Spleen (tissue), 11 donors: ENCODE measurements around the gene KATNAL2. TPM values are rescaled to one million over a fixed set of nuclear protein-coding genes. Genes with fewer than 3 reads are reported as not detected.

Experiments
- DNase-seq: peaks from one replicate; pipeline ENCODE4 v3.0.0-alpha.2; 2020
- H3K27ac ChIP-seq, 8 donors: fragments of 200-600 bp; sonication (generic) in 7 of 8; 1 replicate in 4 of 8; 2 replicates in 4 of 8; pipeline versions ENCODE4 v1.5.0 to v1.8.0; 2016 to 2021; ENCODE audit warnings: inconsistent platforms in 4 of 8, mild to moderate bottlenecking in 4 of 8, moderate library complexity in 1 of 8
- H3K27me3 ChIP-seq, 7 donors: fragments of 200-600 bp; sonication (generic) in 6 of 7; replicated peaks in 1 of 7; 1 replicate in 4 of 7; 2 replicates in 3 of 7; pipeline versions ENCODE4 v1.5.0 to v1.8.0; 2016 to 2021; ENCODE audit warnings: inconsistent platforms in 3 of 7, mild to moderate bottlenecking in 1 of 7
- H3K36me3 ChIP-seq, 6 donors: fragments of 200-600 bp; sonication (generic) in 5 of 6; 1 replicate in 4 of 6; 2 replicates in 2 of 6; pipeline versions ENCODE4 v1.5.0 to v1.8.0; 2016 to 2021; ENCODE audit warnings: inconsistent platforms in 2 of 6
- H3K4me1 ChIP-seq, 6 donors: fragments of 200-600 bp; sonication (generic) in 5 of 6; 1 replicate in 3 of 6; 2 replicates in 3 of 6; pipeline versions ENCODE4 v1.5.0 to v1.8.0; 2016 to 2021; ENCODE audit warnings: inconsistent platforms in 3 of 6
- H3K4me3 ChIP-seq, 8 donors: fragments of 200-600 bp; sonication (generic) in 7 of 8; 1 replicate in 4 of 8; 2 replicates in 4 of 8; pipeline versions ENCODE4 v1.5.0 to v1.8.0; 2016 to 2021; ENCODE audit warnings: inconsistent platforms in 4 of 8, mild to moderate bottlenecking in 4 of 8, moderate library complexity in 2 of 8
- H3K9me3 ChIP-seq, 8 donors: fragments of 200-600 bp; sonication (generic) in 7 of 8; 1 replicate in 4 of 8; 2 replicates in 4 of 8; pipeline versions ENCODE4 v1.5.0 to v1.8.0; 2016 to 2021; ENCODE audit warnings: inconsistent platforms in 4 of 8
- CTCF ChIP-seq, 11 experiments: fragments of 200-600 bp in 7 of 11; fragments of 450-650 bp in 4 of 11; sonication (generic) in 4 of 11; IDR thresholded peaks in 8 of 11; conservative IDR thresholded peaks in 3 of 11; 1 replicate in 7 of 11; 2 replicates in 4 of 11; pipeline versions ENCODE4 v1.4.0 to v1.8.0; 2016 to 2021; ENCODE audit warnings: antibody characterized with exemption in 11 of 11, inconsistent platforms in 4 of 11, mild to moderate bottlenecking in 1 of 11
- POLR2A ChIP-seq, 3 donors: fragments of 450-650 bp; IDR thresholded peaks; one replicate each; pipeline ENCODE4 v1.5.1; 2017; ENCODE audit warnings: antibody characterized with exemption in 3 of 3, mild to moderate bottlenecking in 1 of 3
- POLR2AphosphoS5 ChIP-seq, 3 donors: sonication (generic); formaldehyde crosslinking; IDR thresholded peaks; one replicate each; pipeline ENCODE4 v1.5.1; 2017; ENCODE audit warnings: antibody characterized with exemption in 3 of 3
- WGBS, 5 donors: extraction: QIAGEN DNeasy Blood & Tissue Kit in 3 of 5; methylation state at CpG; one replicate each; pipeline versions ENCODE4 v1.1.5 to v1.1.7; 2013 to 2018; 5-methylcytosine and 5-hydroxymethylcytosine counted together
- intact Hi-C: fragments of 100-400 bp; cut with DNase I; formaldehyde crosslinking; loops from one replicate; pipeline ENCODE4 v1.15.0; 2023; ENCODE audit warnings: low total_unique reads
- polyA plus RNA-seq, 3 donors: library from polyadenylated mRNA; stranded (reverse); fragments of 200-250 nt; gene quantifications; one replicate each; pipeline ENCODE4 v1.2.1, GENCODE V29; 2013
- total RNA-seq, 7 donors: library from RNA; depleted of rRNA in 3 of 7; stranded (reverse); fragments of >200 nt in 3 of 7; fragmentation: NEBNext Ultra II Directional in 4 of 7; extraction: Animal tissue kit (Norgen Biotek cat#: 25700) in 4 of 7; gene quantifications; one replicate each; pipeline versions ENCODE4 v1.1.0 to v1.2.1, GENCODE V29; 2016 to 2021
- donor health status: healthy with polysubstance abuse.
- donor health status: DM: no; HTN: no; CAD: no; lungs with moderate emphysema.
- donor health status: DM: no; HTN: no; CAD: no.
- donor health status: Bipolar disorder and iron deficiency.
- donor health status: healthy.
- donor health status: DM: no; HTN: no; CAD: no.
- donor health status: DM: yes; HTN: yes; CAD: no.

KATNAL2 gene
- total and polyA plus RNA-seq, 10 donors, result 1.5 to 10.0 (median 3.2) TPM

- Histone ChIP-seq H3K9me3 (no peaks in the 10 kb centered on the region), H3K27ac (no peak overlapping the region), H3K27me3 (no peaks in the 10 kb centered on the region), H3K4me1 (no peaks in the 10 kb centered on the region), H3K36me3 (no peaks in the 10 kb centered on the region), H3K4me3 (no peak overlapping the region)
- intact Hi-C loops, result no loop called here
- DNase-seq, result no peak
- 7 to 19% (median 13%) methylated on average over 2 of the region's 2 CpGs for WGBS, 5 donors
- TF ChIP-seq POLR2A (IDR thresholded peaks at IDR 0.05) (no peak), POLR2AphosphoS5 (IDR thresholded peaks at IDR 0.05) (no peak), CTCF (IDR thresholded peaks at IDR 0.05 in 8 of 11, conservative IDR thresholded peaks at IDR 0.05 in 3 of 11) (no peak)
Observed at GRCh38 chr18:47062471-47062870, 145.1 kb downstream of the KATNAL2 start.

- WGBS, 5 donors, result 91 to 97% (median 94%) methylated on average over 8 of the region's 8 CpGs
- TF ChIP-seq POLR2AphosphoS5 (IDR thresholded peaks at IDR 0.05) (no peak), POLR2A (IDR thresholded peaks at IDR 0.05) (no peak), CTCF (IDR thresholded peaks at IDR 0.05 in 8 of 11, conservative IDR thresholded peaks at IDR 0.05 in 3 of 11) (no peak)
- Histone ChIP-seq H3K4me3 (no peak overlapping the region), H3K9me3 (no peaks in the 10 kb centered on the region), H3K36me3 (no peaks in the 10 kb centered on the region), H3K27ac (no peak overlapping the region), H3K27me3 (no peaks in the 10 kb centered on the region), H3K4me1 (no peaks in the 10 kb centered on the region)
- intact Hi-C loops, result no loop called here
- DNase-seq, result no peak
Observed at GRCh38 chr18:47063096-47063495, 145.7 kb downstream of the KATNAL2 start.

- no peak overlapping the region for H3K27ac ChIP-seq
- H3K4me1 ChIP-seq, result no peaks in the 10 kb centered on the region
- H3K9me3 ChIP-seq, result no peaks in the 10 kb centered on the region
- no peak for DNase-seq
- intact Hi-C loops, result no loop called here
- H3K4me3 ChIP-seq, result no peak overlapping the region
- no peaks in the 10 kb centered on the region for H3K36me3 ChIP-seq
- no peaks in the 10 kb centered on the region for H3K27me3 ChIP-seq
- 57 to 82% (median 74%) methylated on average over 3 of the region's 3 CpGs for WGBS, 5 donors
- TF ChIP-seq POLR2AphosphoS5 (IDR thresholded peaks at IDR 0.05) (no peak), CTCF (IDR thresholded peaks at IDR 0.05 in 8 of 11, conservative IDR thresholded peaks at IDR 0.05 in 3 of 11) (no peak), POLR2A (IDR thresholded peaks at IDR 0.05) (no peak)
Observed at GRCh38 chr18:47067648-47068047, 150.2 kb downstream of the KATNAL2 start.

- Histone ChIP-seq H3K27me3 (no peaks in the 10 kb centered on the region), H3K27ac (no peak overlapping the region), H3K4me3 (no peak overlapping the region), H3K4me1 (no peaks in the 10 kb centered on the region), H3K36me3 (no peaks in the 10 kb centered on the region), H3K9me3 (no peaks in the 10 kb centered on the region)
- WGBS, 5 donors, result 65 to 83% (median 81%) methylated on average over 13 of the region's 13 CpGs
- intact Hi-C loops, result no loop called here
- DNase-seq, result no peak
- TF ChIP-seq POLR2AphosphoS5 (IDR thresholded peaks at IDR 0.05), result no peak
- no peak for TF ChIP-seq POLR2A (IDR thresholded peaks at IDR 0.05)
- TF ChIP-seq CTCF (IDR thresholded peaks at IDR 0.05 in 8 of 11, conservative IDR thresholded peaks at IDR 0.05 in 3 of 11), result no peak
Observed at GRCh38 chr18:47075098-47075883, 157.9 kb downstream of the KATNAL2 start.
